GM18858 (cell line): ENCODE measurements around the gene EIF5A2.
"Not testable (repeated sequence)": the region's sequence is repeated elsewhere in the genome, so short reads cannot be mapped to it uniquely, and the experiment has no call there.

Source experiments
- ATAC-seq: cut with Tn5 transposase; IDR thresholded peaks from one replicate; pipeline ENCODE4 v1.9.1; 2021; ENCODE audit not compliant: unreplicated experiment

EIF5A2 gene

DNA sequence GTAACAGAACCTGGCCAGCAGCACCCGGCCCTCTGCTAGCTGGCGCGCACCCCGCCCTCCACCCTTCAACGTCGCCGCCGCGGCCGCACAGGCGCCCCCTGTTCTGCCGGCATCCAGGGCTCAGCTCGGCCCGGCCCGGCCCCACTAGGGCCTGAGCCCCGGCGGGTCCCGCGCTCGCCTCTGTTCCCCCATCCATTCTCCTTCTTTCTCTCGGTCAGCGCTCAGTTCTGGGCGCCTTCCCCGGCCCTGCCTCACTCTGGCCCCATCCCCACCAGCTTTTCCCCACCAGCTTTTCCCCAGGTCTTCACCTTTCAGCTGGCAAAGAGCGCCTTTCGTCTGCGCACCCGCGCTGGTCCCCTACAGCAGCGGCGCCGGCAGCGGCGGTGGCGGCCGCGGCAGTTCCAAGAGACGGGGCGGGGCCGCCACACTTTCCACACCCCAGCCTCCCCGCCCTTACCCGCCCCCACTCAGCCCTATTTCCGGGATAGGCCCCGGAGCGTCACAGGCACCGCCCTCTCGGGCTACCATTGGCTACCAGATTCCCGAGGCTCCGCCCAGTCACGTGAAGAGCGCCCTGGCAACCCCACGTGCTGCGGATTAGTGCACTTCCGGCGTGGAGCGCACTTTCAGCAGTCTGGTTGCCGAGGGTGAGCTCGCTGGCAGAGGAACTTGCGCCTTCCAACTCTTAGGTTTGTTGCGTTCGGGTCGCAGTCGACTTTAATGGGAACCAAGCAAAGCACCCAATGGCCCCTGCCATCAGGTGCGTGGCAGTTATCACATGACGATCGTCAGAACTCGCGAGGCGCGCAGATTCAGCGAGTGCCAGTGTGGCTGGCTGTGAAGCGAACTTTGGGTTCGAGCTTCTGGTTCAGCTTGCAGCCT, at the start of gene EIF5A2:
Gene EIF5A2 (minus strand): TSS at position 403 of the 882 bp plus-strand sequence. CDS start 831 bp downstream, outside the sequence.
- ATAC-seq: peak; percentile 77

DNA sequence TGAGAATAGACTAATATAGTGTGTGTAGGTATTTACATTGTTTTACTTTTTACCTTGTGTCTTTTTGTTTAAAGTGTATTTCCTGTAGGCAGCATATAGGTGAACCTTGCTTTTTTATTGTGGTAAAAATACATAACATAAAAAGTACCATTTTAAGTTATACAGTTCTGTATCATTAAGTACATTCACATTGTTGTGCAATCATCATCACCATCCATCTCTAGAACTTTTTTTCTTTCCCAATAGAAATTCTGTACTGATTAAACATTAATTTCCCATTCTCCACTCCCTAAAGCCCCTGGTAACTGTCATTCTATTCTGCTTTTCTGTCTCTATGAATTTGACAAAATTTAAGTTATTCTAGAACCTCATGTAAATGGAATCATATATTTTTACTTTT, 48.2 kb upstream of the EIF5A2 start:
- no peak for ATAC-seq

- no peak for ATAC-seq
These were observed 45.3 kb upstream of the EIF5A2 start for GRCh38 chr3:170953736-170954135.

GRCh38 chr3:170953229-170953628, 44.8 kb upstream of the EIF5A2 start:
- ATAC-seq: no peak

DNA sequence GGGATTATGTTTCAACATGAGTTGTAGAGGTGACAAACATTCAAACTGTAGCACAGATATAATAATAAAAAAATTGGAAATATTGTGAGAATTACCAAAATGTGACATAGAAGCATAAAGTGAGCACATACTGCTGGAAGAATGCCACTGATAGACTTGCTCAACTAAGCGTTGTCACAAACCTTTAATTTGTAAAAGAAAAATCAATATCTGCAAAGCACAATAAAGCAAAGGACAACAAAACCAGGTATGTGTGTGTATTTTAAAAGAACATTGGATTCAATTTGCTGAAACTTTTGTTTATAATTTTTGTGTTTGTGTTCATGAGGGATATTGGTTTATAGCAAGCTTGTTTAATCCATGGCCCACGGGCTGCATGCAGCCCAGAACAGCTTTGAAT, 40.8 kb upstream of the EIF5A2 start:
- ATAC-seq: no peak

DNA sequence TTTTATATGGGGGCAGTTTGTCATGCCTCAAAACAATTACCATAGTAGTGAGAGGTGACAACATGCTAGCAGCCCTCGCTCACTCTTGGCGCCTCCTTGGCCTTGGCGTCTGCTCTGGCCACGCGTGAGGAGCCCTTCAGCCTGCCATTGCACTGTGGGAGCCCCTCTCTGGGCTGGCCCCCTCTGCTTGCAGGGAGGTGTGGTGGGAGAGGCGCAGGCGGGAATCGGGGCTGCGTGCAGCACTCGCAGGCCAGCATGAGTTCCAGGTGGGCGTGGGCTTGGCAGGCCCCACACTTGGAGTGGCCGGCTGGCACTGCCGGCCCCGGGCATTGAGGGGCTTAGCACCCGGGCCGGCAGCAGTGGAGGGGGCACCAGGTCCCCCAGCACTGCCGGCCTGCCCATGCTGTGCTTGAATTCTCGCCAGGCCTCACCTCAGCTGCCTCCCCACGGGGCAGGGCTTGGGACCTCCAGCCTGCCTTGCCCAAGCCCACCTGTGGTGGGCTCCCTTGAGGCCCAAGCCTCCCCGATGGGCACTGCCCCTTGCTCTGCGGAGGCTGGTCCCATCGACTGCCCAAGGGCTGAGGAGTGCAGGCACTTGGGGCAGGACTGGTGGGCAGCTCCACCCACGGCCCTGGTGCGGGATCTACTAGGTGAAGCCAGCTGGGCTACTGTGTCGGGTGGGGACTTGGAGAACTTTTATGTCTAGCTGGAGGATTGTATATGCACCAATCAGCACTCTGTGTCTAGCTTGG, 38.8 kb upstream of the EIF5A2 start:
- ATAC-seq: no peak

DNA sequence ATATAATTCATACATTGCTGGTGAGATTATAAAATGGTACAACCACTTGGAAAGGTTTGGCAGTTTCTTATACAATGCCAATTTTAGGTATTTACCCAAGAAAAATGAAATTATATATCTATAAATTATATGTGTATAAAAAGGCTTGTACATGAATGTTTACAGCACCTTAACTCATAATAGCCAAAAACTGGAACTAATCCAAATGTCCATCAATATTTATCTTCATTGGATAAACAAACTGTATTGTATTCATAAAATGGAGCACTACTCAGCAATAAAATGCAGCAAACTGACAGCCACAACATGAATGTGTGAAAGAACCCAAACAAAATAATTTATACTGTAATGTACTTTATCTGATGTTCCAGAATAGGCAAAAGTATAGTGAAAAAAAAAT, 33.6 kb upstream of the EIF5A2 start:
- no peak for ATAC-seq

- no peak for ATAC-seq
These were observed 33.1 kb upstream of the EIF5A2 start for GRCh38 chr3:170941551-170941950.

DNA sequence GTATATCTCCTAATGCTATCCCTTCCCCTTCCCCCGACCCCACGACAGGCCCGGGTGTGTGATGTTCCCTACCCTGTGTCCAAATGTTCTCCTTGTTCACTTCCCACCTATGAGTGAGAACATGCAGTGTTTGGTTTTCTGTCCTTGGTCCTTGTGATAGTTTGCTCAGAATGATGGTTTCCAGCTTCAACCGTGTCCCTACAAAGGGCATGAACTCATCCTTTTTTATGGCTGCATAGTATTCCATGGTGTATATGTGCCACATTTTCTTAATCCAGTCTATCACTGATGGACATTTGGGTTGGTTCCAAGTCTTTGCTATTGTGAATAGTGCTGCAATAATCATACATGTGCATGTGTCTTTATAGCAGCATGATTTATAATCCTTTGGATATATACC, 24.6 kb upstream of the EIF5A2 start:
- not testable (repeated sequence) for ATAC-seq

DNA sequence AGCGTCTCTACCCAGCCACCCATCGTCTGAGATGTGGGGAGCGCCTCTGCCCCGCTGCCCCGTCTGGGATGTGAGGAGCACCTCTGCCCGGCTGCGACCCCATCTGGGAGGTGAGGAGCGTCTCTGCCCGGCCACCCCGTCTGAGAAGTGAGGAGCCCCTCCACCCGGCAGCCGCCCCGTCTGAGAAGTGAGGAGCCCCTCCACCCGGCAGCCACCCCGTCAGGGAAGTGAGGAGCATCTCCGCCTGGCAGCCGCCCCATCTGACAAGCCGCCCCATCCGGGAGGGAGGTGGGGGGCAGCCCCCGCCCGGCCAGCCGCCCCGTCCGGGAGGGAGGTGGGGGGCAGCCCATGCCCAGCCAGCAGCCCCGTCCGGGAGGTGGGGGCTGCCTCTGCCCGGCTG, 15.1 kb upstream of the EIF5A2 start:
- not testable (repeated sequence) for ATAC-seq

DNA sequence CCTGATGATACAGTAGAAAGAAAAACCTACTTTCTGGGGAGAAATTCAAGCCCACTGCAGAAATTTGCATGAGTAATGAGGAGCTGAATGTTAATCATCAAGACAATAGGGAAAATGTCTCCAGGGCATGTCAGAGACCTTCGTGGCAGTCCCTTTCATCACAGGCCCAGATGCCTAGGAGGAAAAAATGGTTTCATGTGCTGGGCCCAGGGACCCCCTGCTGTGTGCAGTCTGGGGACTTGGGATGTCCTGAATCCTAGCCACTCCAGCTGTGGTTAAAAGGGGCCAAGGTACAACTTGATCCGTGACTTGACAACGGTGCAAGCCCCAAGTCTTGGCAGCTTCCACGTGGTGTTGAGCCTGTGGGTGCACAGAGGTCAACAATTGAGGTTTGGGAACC, 10.3 kb upstream of the EIF5A2 start:
- no peak for ATAC-seq

- ATAC-seq: no peak
These were observed 6.3 kb upstream of the EIF5A2 start for GRCh38 chr3:170914690-170915089.

DNA sequence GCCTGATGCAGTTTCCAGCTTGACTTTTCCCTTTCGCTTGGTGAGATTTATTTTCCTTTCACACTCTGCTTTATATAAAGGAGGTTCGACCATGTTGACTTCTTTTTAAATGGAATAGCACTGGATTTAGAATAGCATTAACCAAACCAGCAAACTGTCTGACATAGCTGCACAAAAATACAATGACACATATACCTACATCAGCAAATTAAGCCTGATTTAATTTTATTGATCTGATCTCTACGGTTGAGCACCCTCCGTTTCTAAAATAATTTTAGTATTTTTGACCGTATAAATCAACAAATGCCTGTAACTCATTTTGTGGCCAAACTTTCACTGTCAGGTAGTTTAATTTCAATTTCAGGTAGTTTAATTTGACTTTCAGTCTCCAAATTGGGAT, 5.8 kb upstream of the EIF5A2 start:
- no peak for ATAC-seq

DNA sequence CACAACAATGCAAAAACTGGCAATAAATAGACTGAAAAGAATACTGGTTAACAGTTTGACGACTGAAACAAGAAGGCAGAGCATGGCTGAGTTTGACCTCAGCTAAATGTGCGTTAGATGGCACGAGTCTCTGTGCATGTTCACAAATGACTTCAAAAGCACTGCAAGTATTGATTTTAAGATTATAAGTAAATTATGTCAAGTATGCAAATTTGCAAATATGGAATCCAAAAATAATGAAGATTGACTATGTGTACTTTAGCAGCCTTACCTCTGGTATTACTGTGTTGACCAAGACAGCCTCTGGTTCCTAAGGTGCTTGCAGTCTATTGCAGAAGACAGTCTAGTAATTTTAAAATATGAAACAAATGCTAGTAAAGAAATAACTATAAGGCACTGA, 2.6 kb upstream of the EIF5A2 start:
- ATAC-seq: no peak

GRCh38 chr3:170910542-170910941, 2.1 kb upstream of the EIF5A2 start:
- no peak for ATAC-seq

GRCh38 chr3:170909129-170909903, 879 bp upstream of the EIF5A2 start:
- no peak for ATAC-seq

- no peak for ATAC-seq
These were observed 701 bp downstream of the EIF5A2 start for GRCh38 chr3:170907637-170908234.

DNA sequence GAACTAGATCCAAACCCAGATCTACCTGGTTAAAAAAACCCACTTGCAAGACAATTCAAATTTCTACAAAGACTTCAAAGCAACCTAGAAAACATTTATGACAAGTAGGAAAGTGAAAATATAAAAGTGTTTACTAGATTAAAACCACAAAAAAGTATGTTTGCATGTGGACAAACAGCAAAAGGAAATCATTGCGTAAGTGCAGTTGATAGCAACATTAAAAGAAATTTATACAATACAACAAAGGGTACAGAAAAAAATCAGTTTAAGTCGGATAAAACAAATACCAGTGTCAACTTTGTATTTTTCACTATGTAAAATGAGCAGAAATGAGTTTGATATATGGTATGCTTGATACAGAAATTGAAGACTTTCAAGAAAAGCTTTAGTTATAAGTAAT, 2.6 kb downstream of the EIF5A2 start:
- no peak for ATAC-seq

DNA sequence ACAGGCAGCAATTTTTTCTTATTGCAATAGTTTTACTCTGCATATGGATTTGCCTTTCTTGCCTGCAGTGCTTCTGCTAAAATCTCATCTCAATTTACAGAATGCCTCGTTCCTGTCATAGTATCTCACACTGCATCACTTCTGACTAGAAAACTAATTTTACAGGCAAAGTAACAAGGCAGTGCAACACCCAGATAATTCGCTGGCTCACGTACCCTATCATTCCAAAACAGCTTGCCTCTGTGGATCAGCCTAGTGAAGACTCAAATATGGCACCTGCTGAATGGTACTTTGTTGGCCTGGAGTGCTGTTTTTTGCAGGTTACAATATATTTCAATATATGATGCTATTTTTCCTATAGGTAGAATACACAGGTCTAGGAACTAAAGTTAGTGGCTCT, 5.3 kb downstream of the EIF5A2 start:
- ATAC-seq: no peak

- ATAC-seq: no peak
These were observed 9.0 kb downstream of the EIF5A2 start for GRCh38 chr3:170899455-170899854.

DNA sequence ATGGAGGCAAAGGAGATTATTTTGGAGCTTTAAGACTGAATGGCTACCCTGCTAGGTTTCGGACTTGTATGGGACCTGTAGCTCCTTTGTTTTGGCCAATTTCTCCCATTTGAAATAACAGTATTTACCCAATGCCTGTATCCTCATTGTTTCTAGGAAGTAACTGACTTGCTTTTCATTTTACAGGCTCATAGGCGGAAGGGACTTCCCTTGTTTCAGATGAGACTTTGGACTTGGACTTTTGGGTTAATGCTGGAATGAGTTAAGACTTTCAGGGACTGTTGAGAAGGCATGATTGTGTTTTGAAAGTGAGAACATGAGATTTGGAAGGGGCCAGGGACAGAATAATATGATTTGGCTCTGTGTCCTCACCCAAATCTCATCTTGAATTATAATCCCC, 10.5 kb downstream of the EIF5A2 start:
- no peak for ATAC-seq
